NCI-H82 treated with DMSO at 0.1 percent for 48 hours (cell line): ENCODE measurements around the gene KHDC4.

Experiments used
- DNase-seq: peaks from one replicate; lab custom pipeline; 2025; ENCODE audit not compliant: unreplicated experiment; lab: John Stamatoyannopoulos, UW

KHDC4 gene

GRCh38 chr1:155969377-155969791 is 35.2 kb upstream of the KHDC4 start:
- DNase-seq, result no peak

GRCh38 chr1:155968670-155969069 is 34.5 kb upstream of the KHDC4 start:
- peak; percentile 79 for DNase-seq

- DNase-seq, result no peak
Measured at GRCh38 chr1:155968051-155968400, 33.8 kb upstream of the KHDC4 start.

- DNase-seq, result no peak
Measured at GRCh38 chr1:155967341-155968050, 33.3 kb upstream of the KHDC4 start.

- no peak for DNase-seq
Measured at GRCh38 chr1:155966750-155967149, 32.5 kb upstream of the KHDC4 start.

- no peak for DNase-seq
Measured at GRCh38 chr1:155966135-155966534, 31.9 kb upstream of the KHDC4 start.

- DNase-seq, result no peak
Measured at GRCh38 chr1:155964193-155964592, 30.0 kb upstream of the KHDC4 start.

- no peak for DNase-seq
Measured at GRCh38 chr1:155962599-155963211, 28.5 kb upstream of the KHDC4 start.

GRCh38 chr1:155961937-155962336 is 27.7 kb upstream of the KHDC4 start:
- no peak for DNase-seq

GRCh38 chr1:155960081-155960745 is 26.0 kb upstream of the KHDC4 start:
- DNase-seq, result no peak

GRCh38 chr1:155957411-155957915 is 23.2 kb upstream of the KHDC4 start:
- DNase-seq, result no peak

- DNase-seq, result no peak
Measured at GRCh38 chr1:155954645-155955044, 20.4 kb upstream of the KHDC4 start.

GRCh38 chr1:155952505-155952890 is 18.3 kb upstream of the KHDC4 start:
- no peak for DNase-seq

- DNase-seq, result no peak
Measured at GRCh38 chr1:155951753-155952504, 17.7 kb upstream of the KHDC4 start.

GRCh38 chr1:155950829-155951228 is 16.6 kb upstream of the KHDC4 start:
- no peak for DNase-seq

- no peak for DNase-seq
Measured at GRCh38 chr1:155947741-155948140, 13.5 kb upstream of the KHDC4 start.

GRCh38 chr1:155947292-155947691 is 13.1 kb upstream of the KHDC4 start:
- no peak for DNase-seq

GRCh38 chr1:155946633-155947219 is 12.5 kb upstream of the KHDC4 start:
- no peak for DNase-seq

GRCh38 chr1:155944444-155944799 is 10.2 kb upstream of the KHDC4 start:
- DNase-seq, result no peak

GRCh38 chr1:155942578-155943141 is 8.4 kb upstream of the KHDC4 start:
- no peak for DNase-seq
